GM10266 (cell line): ENCODE measurements around the gene MLEC.
A peak's percentile ranks its signal among the peaks of the same experiment; 100 is the strongest.

ENCODE experiments used
- DNase-seq: peaks from one replicate; pipeline ENCODE4 v3.0.0; 2012; ENCODE audit errors: extremely low spot score
- TF ChIP-seq, protein P1 (sequence below): IDR thresholded peaks from 2 replicates; pipeline ENCODE4 v1.5.1; 2012; ENCODE audit warnings: mild to moderate bottlenecking, low read depth; ENCODE audit not compliant: control insufficient read depth, insufficient read depth; ENCODE audit errors: missing control alignments

MLEC gene

DNA sequence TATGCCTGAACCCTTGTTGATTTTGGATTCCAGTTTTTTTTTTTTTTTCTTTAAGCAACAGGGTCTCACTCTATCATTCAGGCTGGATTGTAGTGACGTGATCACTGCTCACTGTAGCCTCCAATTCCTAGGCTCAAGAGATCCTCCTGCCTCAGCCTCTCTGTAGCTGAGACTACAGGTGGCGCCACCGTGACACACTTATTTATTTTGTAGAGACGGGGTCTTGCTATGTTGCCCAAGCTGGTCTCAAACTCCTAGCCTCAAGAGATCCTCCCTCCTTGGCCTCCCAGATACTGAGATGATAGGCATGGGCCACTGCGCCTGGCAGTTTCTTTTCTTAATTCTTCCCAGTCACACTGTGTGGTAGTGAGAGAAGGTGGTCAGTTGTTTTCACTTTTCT is 63.9 kb downstream of the MLEC start:
- DNase-seq: no peak
- TF ChIP-seq, protein P1, sequence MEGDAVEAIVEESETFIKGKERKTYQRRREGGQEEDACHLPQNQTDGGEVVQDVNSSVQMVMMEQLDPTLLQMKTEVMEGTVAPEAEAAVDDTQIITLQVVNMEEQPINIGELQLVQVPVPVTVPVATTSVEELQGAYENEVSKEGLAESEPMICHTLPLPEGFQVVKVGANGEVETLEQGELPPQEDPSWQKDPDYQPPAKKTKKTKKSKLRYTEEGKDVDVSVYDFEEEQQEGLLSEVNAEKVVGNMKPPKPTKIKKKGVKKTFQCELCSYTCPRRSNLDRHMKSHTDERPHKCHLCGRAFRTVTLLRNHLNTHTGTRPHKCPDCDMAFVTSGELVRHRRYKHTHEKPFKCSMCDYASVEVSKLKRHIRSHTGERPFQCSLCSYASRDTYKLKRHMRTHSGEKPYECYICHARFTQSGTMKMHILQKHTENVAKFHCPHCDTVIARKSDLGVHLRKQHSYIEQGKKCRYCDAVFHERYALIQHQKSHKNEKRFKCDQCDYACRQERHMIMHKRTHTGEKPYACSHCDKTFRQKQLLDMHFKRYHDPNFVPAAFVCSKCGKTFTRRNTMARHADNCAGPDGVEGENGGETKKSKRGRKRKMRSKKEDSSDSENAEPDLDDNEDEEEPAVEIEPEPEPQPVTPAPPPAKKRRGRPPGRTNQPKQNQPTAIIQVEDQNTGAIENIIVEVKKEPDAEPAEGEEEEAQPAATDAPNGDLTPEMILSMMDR: peak; percentile 16

DNA sequence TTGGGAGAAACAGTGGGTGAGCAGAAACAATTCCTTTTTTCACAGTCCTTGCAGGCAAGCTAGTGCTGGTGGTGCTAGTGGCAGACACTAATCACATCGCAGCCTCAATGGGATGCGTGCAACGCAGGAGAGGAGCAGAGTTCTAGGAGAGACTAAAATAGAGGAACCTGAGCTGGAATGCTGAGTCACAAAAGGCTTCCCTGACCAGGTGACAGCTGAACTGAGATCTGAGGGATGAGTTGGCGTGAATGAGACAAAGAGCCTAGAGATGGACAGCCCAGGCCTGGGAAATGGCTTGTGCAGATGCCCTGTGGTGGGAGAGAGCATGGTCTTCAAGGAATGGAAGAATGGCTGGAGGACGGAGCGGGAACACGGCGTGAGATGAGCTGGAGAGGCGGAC is 64.4 kb downstream of the MLEC start:
- TF ChIP-seq, protein P1: no peak
- DNase-seq: no peak
